ENCODE measurements around the gene MYO7B. TPM values are rescaled to one million over a fixed set of nuclear protein-coding genes. Genes with fewer than 3 reads are reported as not detected.

MYO7B gene
- polyA plus RNA-seq, 1 of the 3 experiments (the other 2 are of a cell fraction) = 0.08 TPM

GRCh38 chr2:127610561-127610960 lies 75.1 kb downstream of the MYO7B start:
- Histone ChIP-seq H3K9me2 (no peaks in the 10 kb centered on the region), H3K9me3 (no peaks in the 10 kb centered on the region; the same call in 1 of the 2 replicates), H3K36me3 (replicated peaks in 1 of 2; ENCODE audit: control insufficient read depth in 1 of 2, insufficient read depth in 2 of 2, low read length in 1 of 2) (no peaks in the 10 kb centered on the region), H3K4me3 (ENCODE audit: low read depth in 2 of 2, low read length in 1 of 2) (no peak overlapping the region), H3K4me2 (no peak overlapping the region), H3F3A (replicated peaks; ENCODE audit: insufficient read depth) (no peaks in the 10 kb centered on the region), H3K9ac (no peak overlapping the region), H4K20me1 (ENCODE audit: insufficient read depth) (no peaks in the 10 kb centered on the region), H2AFZ (ENCODE audit: low read depth) (no peak overlapping the region), H3K79me2 (ENCODE audit: insufficient read depth) (no peaks in the 10 kb centered on the region), H3K27me3 (ENCODE audit: insufficient read depth) (no peaks in the 10 kb centered on the region), H3K4me1 (ENCODE audit: control insufficient read depth in 1 of 2, insufficient read depth in 2 of 2, low read depth in 1 of 2, low read length in 1 of 2) (no peaks in the 10 kb centered on the region), H3K27ac (ENCODE audit: low read depth in 2 of 2, low read length in 1 of 2) (no peak overlapping the region)
- DNase-seq = no peak
- POLR2A ChIA-PET = no interaction called here
- WGBS (ENCODE audit: low lambda C conversion rate) = 0% methylated on average over 1 of the region's 1 CpG
- TF ChIP-seq CHD2 (IDR thresholded peaks at IDR 0.05; ENCODE audit: low read length, partially characterized antibody) = no peak
- TF ChIP-seq FOXJ3 (CRISPR knock-in tag; IDR thresholded peaks at IDR 0.05) = no peak
- no peak for TF ChIP-seq YY1 (IDR thresholded peaks at IDR 0.05; ENCODE audit: low read depth)
- no peak for TF ChIP-seq FOXM1 (IDR thresholded peaks at IDR 0.05; ENCODE audit: low read depth)
- TF ChIP-seq ZBTB33 (IDR thresholded peaks at IDR 0.05; ENCODE audit: borderline replicate concordance, low read depth) = no peak
- no peak for TF ChIP-seq TEAD4 (IDR thresholded peaks at IDR 0.05; ENCODE audit: borderline replicate concordance, insufficient read depth)
- no peak for TF ChIP-seq IRF3 (IDR thresholded peaks at IDR 0.05; ENCODE audit: low read depth, low read length)
- TF ChIP-seq PBX3 (IDR thresholded peaks at IDR 0.05) = no peak
- TF ChIP-seq RFX5 (IDR thresholded peaks at IDR 0.05; ENCODE audit: low read length) = no peak
- TF ChIP-seq POLR2AphosphoS5 (IDR thresholded peaks at IDR 0.05; ENCODE audit: low read depth, low read length) = no peak
- TF ChIP-seq NFIC (IDR thresholded peaks at IDR 0.05; ENCODE audit: borderline replicate concordance) = no peak
- TF ChIP-seq RAD21 (IDR thresholded peaks at IDR 0.05; ENCODE audit: low read length) = no peak
- no peak for TF ChIP-seq RCOR1 (IDR thresholded peaks at IDR 0.05; ENCODE audit: low read length)
- no peak for TF ChIP-seq USF2 (IDR thresholded peaks at IDR 0.05; ENCODE audit: borderline replicate concordance, low read depth, low read length)
- TF ChIP-seq, protein P1, sequence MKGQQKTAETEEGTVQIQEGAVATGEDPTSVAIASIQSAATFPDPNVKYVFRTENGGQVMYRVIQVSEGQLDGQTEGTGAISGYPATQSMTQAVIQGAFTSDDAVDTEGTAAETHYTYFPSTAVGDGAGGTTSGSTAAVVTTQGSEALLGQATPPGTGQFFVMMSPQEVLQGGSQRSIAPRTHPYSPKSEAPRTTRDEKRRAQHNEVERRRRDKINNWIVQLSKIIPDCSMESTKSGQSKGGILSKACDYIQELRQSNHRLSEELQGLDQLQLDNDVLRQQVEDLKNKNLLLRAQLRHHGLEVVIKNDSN (IDR thresholded peaks at IDR 0.05; ENCODE audit: borderline replicate concordance, low read depth) = no peak
- CTCF ChIA-PET = interaction anchor here (1.4 to 2.6 kb wide), 2 partner anchors 19 to 40 kb away, joined by 4 to 13 read pairs; no protein-coding TSS in a partner anchor
